GM12878 (cell line): ENCODE data around the gene KRTAP5-10. TPM values are rescaled to one million over a fixed set of nuclear protein-coding genes. Genes with fewer than 3 reads are reported as not detected.
"Not testable (repeated sequence)": the region's sequence is repeated elsewhere in the genome, so short reads cannot be mapped to it uniquely, and the experiment has no call there.

Experiments used
- ATAC-seq: fragments of 200-7000 bp; cut with Tn5 transposase; 3 replicates; pipeline ENCODE4 v1.9.1; 2020; ENCODE audit warnings: mild to moderate bottlenecking, moderate library complexity
- BruUV-seq: library from RNA; stranded (reverse); fragments of 400-500 nt; replicated peaks from 2 replicates; lab custom pipeline; 2021; lab: Mats Ljungman, UMichigan
- CTCF ChIA-PET: fragments of 300-600 bp; sonication (Branson Sonifier 250); formaldehyde crosslinking; extraction: SDS; loops from one replicate; lab custom pipeline; 2021; ENCODE audit warnings: inconsistent platforms; lab: Yijun Ruan, JAX
- POLR2A ChIA-PET: fragments of 350-600 bp; formaldehyde crosslinking; extraction: SDS; loops from one replicate; lab custom pipeline; 2021; ENCODE audit warnings: inconsistent platforms; lab: Charles Lee
- RAD21 ChIA-PET: fragments of 300-600 bp; sonication (Branson Sonifier 250); formaldehyde crosslinking; loops from one replicate; lab custom pipeline; 2023; ENCODE audit warnings: antibody characterized with exemption; ENCODE audit not compliant: unreplicated experiment; lab: Charles Lee
- SMC1A ChIA-PET: fragments of 300-600 bp; sonication (Branson Sonifier 250); formaldehyde crosslinking; loops from one replicate; lab custom pipeline; 2023; ENCODE audit not compliant: unreplicated experiment, uncharacterized antibody; lab: Charles Lee
- DNase-seq: peaks from one replicate; pipeline ENCODE4 v3.0.0-alpha.2; 2011; ENCODE audit warnings: low read depth, low spot score
- FAIRE-seq: peaks from 3 replicates; lab custom pipeline; 2011; peaks lifted over from hg19 to GRCh38; lab: Jason Lieb, UNC
- H2AFZ ChIP-seq: 2 replicates; pipeline ENCODE4 v1.6.0; 2011; ENCODE audit warnings: low read depth, low read length, control low read depth; ENCODE audit not compliant: control insufficient read depth
- H3K27ac ChIP-seq: 2 replicates; pipeline ENCODE4 v1.5.1; 2011; ENCODE audit warnings: control low read depth; ENCODE audit not compliant: control insufficient read depth, insufficient read depth
- H3K27me3 ChIP-seq, 2 experiments: replicated peaks in 1 of 2; 2 replicates each; pipeline versions ENCODE4 v1.6.0 to v1.6.1; 2011; ENCODE audit warnings: low read length in 1 of 2; ENCODE audit not compliant: control insufficient read depth in 2 of 2, insufficient read depth in 2 of 2
- H3K36me3 ChIP-seq, 2 experiments: 2 replicates each; pipeline ENCODE4 v1.5.1; 2011; ENCODE audit warnings: low read length in 1 of 2; ENCODE audit not compliant: control insufficient read depth in 2 of 2, insufficient read depth in 2 of 2
- H3K4me1 ChIP-seq: 2 replicates; pipeline ENCODE4 v1.6.1; 2011; ENCODE audit warnings: mild to moderate bottlenecking, low read length, moderate library complexity, mixed read lengths; ENCODE audit not compliant: control insufficient read depth, insufficient read depth
- H3K4me2 ChIP-seq: 2 replicates; pipeline ENCODE4 v1.6.0; 2011; ENCODE audit warnings: control low read depth; ENCODE audit not compliant: control insufficient read depth, insufficient read depth
- H3K4me3 ChIP-seq: fragments of 200-600 bp; sonication (generic); 2 replicates; pipeline ENCODE4 v1.5.1; 2016
- H3K79me2 ChIP-seq: 2 replicates; pipeline ENCODE4 v1.6.0; 2011; ENCODE audit warnings: low read length; ENCODE audit not compliant: control insufficient read depth, insufficient read depth
- H3K9ac ChIP-seq: 2 replicates; pipeline ENCODE4 v1.8.0; 2011; ENCODE audit warnings: low read length, control low read depth, mixed read lengths; ENCODE audit not compliant: control insufficient read depth, insufficient read depth
- H3K9me3 ChIP-seq: replicated peaks from 3 replicates; pipeline ENCODE4 v1.5.1; 2011; ENCODE audit warnings: mild to moderate bottlenecking, low read length; ENCODE audit not compliant: control insufficient read depth, insufficient read depth
- H4K20me1 ChIP-seq: 2 replicates; pipeline ENCODE4 v1.6.0; 2011; ENCODE audit not compliant: control insufficient read depth, insufficient read depth
- FOS ChIP-seq: IDR thresholded peaks from 3 replicates; pipeline ENCODE4 v1.6.1; 2011; ENCODE audit warnings: borderline replicate concordance; ENCODE audit not compliant: insufficient read length; ENCODE audit errors: extremely low read depth
- FOXK2 ChIP-seq: fragments of 450-650 bp; IDR thresholded peaks from 2 replicates; pipeline ENCODE4 v1.6.1; 2017; ENCODE audit warnings: mild to moderate bottlenecking, moderate library complexity
- GABPA ChIP-seq: IDR thresholded peaks from 2 replicates; pipeline ENCODE4 v1.6.1; 2014; ENCODE audit warnings: antibody characterized with exemption, low read depth, mild to moderate bottlenecking, inconsistent platforms
- JUND ChIP-seq: IDR thresholded peaks from 2 replicates; pipeline ENCODE4 v1.6.1; 2012; ENCODE audit warnings: low read depth, mild to moderate bottlenecking, low read length, improper control_type of control experiment, moderate library complexity
- MTA3 ChIP-seq: IDR thresholded peaks from 2 replicates; pipeline ENCODE4 v1.6.1; 2012; ENCODE audit warnings: low read length, inconsistent platforms, borderline replicate concordance
- NBN ChIP-seq: fragments of 450-650 bp; IDR thresholded peaks from 2 replicates; pipeline ENCODE4 v1.6.1; 2016
- NFYB ChIP-seq: IDR thresholded peaks from 2 replicates; pipeline ENCODE4 v1.6.1; 2011; ENCODE audit warnings: low read depth, mild to moderate bottlenecking, low read length, improper control_type of control experiment, moderate library complexity; ENCODE audit not compliant: insufficient read depth
- RCOR1 ChIP-seq: conservative IDR thresholded peaks from 2 replicates; pipeline ENCODE4 v1.6.1; 2012; ENCODE audit warnings: low read depth, low read length, improper control_type of control experiment
- RELB ChIP-seq: fragments of 450-650 bp; IDR thresholded peaks from 2 replicates; pipeline ENCODE4 v1.6.1; 2017; ENCODE audit warnings: low read depth, mild to moderate bottlenecking, moderate library complexity
- SREBF1 ChIP-seq: IDR thresholded peaks from 2 replicates; pipeline ENCODE4 v1.6.1; 2012; ENCODE audit warnings: mild to moderate bottlenecking, low read length
- TAF1 ChIP-seq: IDR thresholded peaks from 2 replicates; pipeline ENCODE4 v1.6.1; 2011; ENCODE audit warnings: mild to moderate bottlenecking, low read depth, low read length, borderline replicate concordance
- TCF12 ChIP-seq: IDR thresholded peaks from 2 replicates; pipeline ENCODE4 v1.6.1; 2011; ENCODE audit warnings: low read depth, mild to moderate bottlenecking, low read length
- TCF3 ChIP-seq: IDR thresholded peaks from 2 replicates; pipeline ENCODE4 v1.6.1; 2012; ENCODE audit warnings: low read depth, mild to moderate bottlenecking, low read length, borderline replicate concordance; ENCODE audit not compliant: insufficient read depth
- ZBED1 ChIP-seq: IDR thresholded peaks from 2 replicates; pipeline ENCODE4 v1.6.1; 2016; ENCODE audit warnings: borderline replicate concordance
- ZSCAN29 ChIP-seq: fragments of 450-650 bp; IDR thresholded peaks from 2 replicates; pipeline ENCODE4 v1.6.1; 2017; ENCODE audit warnings: mild to moderate bottlenecking, moderate library complexity
- ZZZ3 ChIP-seq: IDR thresholded peaks from 2 replicates; pipeline ENCODE4 v1.6.1; 2011; ENCODE audit warnings: low read depth; ENCODE audit not compliant: control insufficient read depth, insufficient read length
- WGBS: methylation state at CpG from one replicate; pipeline ENCODE4 v1.1.6; 2016; ENCODE audit warnings: low lambda C conversion rate; ENCODE audit not compliant: insufficient replicate concordance, insufficient coverage; ENCODE audit errors: missing lambda C conversion rate; 5-methylcytosine and 5-hydroxymethylcytosine counted together
- in situ Hi-C: fragments of 300-500 bp; cut with MboI; formaldehyde crosslinking; loops from 9 replicates; pipeline ENCODE4 v1.14.3; 2018; ENCODE audit warnings: mixed read lengths
- intact Hi-C: fragments of 100-400 bp; cut with micrococcal nuclease; formaldehyde crosslinking; loops from one replicate; pipeline ENCODE4 v1.14.2; 2022; ENCODE audit not compliant: unreplicated experiment
- polyA plus RNA-seq, 11 experiments: library from polyadenylated mRNA; depleted of rRNA in 4 of 11; unstranded in 6 of 11; stranded (reverse) in 5 of 11; fragments of >200 nt; fragmentation: Nextera tagmentation in 4 of 11; fragmentation: Illumina TruSeq in 1 of 11; extraction: Ambion mirVana in 4 of 11; extraction: Trizol in 1 of 11; gene quantifications; 1 replicate in 1 of 11; 2 replicates in 10 of 11; pipeline versions ENCODE4 v1.2.1 to v1.2.3, GENCODE V29; 2011 to 2016; ENCODE audit warnings: inconsistent platforms in 2 of 11, missing spikeins in 2 of 11, low read depth in 1 of 11
- total RNA-seq, 4 experiments: library from RNA; depleted of rRNA in 3 of 4; stranded (reverse); fragments of >200 nt in 3 of 4; fragmentation: Illumina TruSeq in 1 of 4; extraction: Trizol in 1 of 4; gene quantifications; 2 replicates each; pipeline versions ENCODE4 v1.2.1 to v1.2.3, GENCODE V29; 2013 to 2021

The KRTAP5-10 gene
- total and polyA plus RNA-seq, 10 of the 15 experiments (the other 5 are each of a cell fraction or from before 2014, with no cell fraction given), result 0.06 to 0.10 (median 0.06) TPM; not detected in 7

DNA sequence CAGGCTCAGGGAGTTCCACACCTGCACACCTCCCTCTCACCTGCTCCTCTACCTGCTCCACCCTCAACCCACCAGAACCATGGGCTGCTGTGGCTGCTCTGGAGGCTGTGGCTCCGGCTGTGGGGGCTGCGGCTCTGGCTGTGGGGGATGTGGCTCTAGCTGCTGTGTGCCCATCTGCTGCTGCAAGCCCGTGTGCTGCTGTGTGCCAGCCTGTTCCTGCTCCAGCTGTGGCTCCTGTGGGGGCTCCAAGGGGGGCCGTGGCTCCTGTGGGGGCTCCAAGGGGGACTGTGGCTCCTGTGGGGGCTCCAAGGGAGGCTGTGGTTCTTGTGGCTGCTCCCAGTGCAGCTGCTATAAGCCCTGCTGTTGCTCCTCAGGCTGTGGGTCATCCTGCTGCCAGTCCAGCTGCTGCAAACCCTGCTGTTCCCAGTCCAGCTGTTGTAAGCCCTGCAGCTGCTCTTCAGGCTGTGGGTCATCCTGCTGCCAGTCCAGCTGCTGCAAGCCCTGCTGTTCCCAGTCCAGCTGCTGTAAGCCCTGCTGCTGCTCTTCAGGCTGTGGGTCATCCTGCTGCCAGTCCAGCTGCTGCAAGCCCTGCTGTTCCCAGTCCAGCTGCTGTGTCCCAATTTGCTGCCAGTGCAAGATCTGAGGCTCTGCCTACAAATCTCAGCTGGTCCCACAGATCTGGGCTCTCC, 27.2 kb upstream of the KRTAP5-10 start, which contains the start of gene KRTAP5-8:
KRTAP5-8 (plus strand) TSS at position 49 of the 689 bp plus-strand sequence; CDS start at position 80, 31 bp downstream.
- ATAC-seq, H3K4me2 ChIP-seq, intact Hi-C loops, DNase-seq, H2AFZ ChIP-seq, RAD21 ChIA-PET, BruUV-seq, H3K79me2 ChIP-seq, H3K27me3 ChIP-seq, H3K27ac ChIP-seq, in situ Hi-C loops, H3K9ac ChIP-seq, CTCF ChIA-PET, POLR2A ChIA-PET, FAIRE-seq, SMC1A ChIA-PET, H3K36me3 ChIP-seq, H3K4me3 ChIP-seq, H4K20me1 ChIP-seq: not testable (repeated sequence)
- peak; percentile 48; the same call in 1 of the 2 replicates for TF ChIP-seq TCF12
- TF ChIP-seq TCF3, result 0 out of 2 replicates have a peak, but pooled peaks have one; percentile 38
- Histone ChIP-seq H3K9me3 (peaks cover 24% of the 10 kb centered on the region), H3K4me1 (peaks cover 40% of the 10 kb centered on the region)
- 50% methylated on average over 4 of the region's 4 CpGs for WGBS

DNA sequence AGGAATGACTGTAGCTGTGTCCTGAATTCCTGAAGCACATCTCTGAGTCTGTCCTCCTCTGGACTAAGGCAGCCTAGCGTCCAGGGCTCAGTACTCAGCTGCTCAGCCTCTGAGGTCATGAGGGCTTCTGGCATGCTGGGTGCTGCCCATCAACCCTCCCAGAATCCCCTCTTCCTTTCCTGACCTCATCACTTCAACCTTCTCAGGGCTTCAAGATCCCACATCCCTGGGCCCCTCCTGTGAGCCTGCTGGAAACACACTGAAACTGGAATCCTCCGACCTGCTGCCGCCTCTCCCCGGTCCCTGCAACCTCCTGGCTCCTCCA, 26.7 kb upstream of the KRTAP5-10 start:
- ATAC-seq, result no peak
- POLR2A ChIA-PET, result no interaction called here
- TF ChIP-seq TCF3 (no peak), SREBF1 (no peak), NFYB (no peak), ZZZ3 (no peak), TAF1 (no peak), RELB (no peak), FOS (no peak), ZBED1 (no peak), FOXK2 (no peak), RCOR1 (no peak), ZSCAN29 (no peak), MTA3 (no peak), JUND (no peak), NBN (no peak), GABPA (no peak)
- SMC1A ChIA-PET, result no interaction called here
- Histone ChIP-seq H3K9me3 (peaks cover 29% of the 10 kb centered on the region), H3K27ac (no peak overlapping the region), H2AFZ (no peak overlapping the region), H3K4me3 (no peak overlapping the region), H4K20me1 (no peaks in the 10 kb centered on the region), H3K36me3 (no peaks in the 10 kb centered on the region), H3K79me2 (no peaks in the 10 kb centered on the region), H3K4me2 (no peak overlapping the region), H3K4me1 (peaks cover 43% of the 10 kb centered on the region), H3K9ac (no peak overlapping the region), H3K27me3 (no peaks in the 10 kb centered on the region)
- FAIRE-seq, result no peak
- CTCF ChIA-PET, result no interaction called here
- DNase-seq, result no peak
- intact Hi-C loops (no loop called here), in situ Hi-C loops (no loop called here)
- WGBS, result 98% methylated on average over 4 of the region's 4 CpGs
- no TSS peak for BruUV-seq
- RAD21 ChIA-PET, result no interaction called here
